WTC11 (cell line): ENCODE results near the gene ZNF512B. TPM values are rescaled to one million over a fixed set of nuclear protein-coding genes. Genes with fewer than 3 reads are reported as not detected.
A peak's percentile ranks its signal among the peaks of the same experiment; 100 is the strongest.

Experiments
- ATAC-seq: fragments of 200-7000 bp; cut with Tn5 transposase; 2 replicates; pipeline ENCODE4 v1.10.0; 2021; ENCODE audit warnings: mild to moderate bottlenecking, moderate library complexity
- CTCF ChIA-PET: fragments of 300-600 bp; sonication (Branson Sonifier 250); formaldehyde crosslinking; loops from one replicate; lab custom pipeline; 2021; ENCODE audit warnings: antibody characterized with exemption; lab: Charles Lee
- POLR2A ChIA-PET: fragments of 350-600 bp; sonication (Branson Sonifier 250); formaldehyde crosslinking; loops from one replicate; lab custom pipeline; 2021; ENCODE audit warnings: antibody characterized with exemption; lab: Charles Lee
- DNase-seq: peaks from one replicate; pipeline ENCODE4 v3.0.0; 2021; ENCODE audit warnings: low spot score
- H3K27ac Mint-ChIP-seq: 2 replicates; pipeline ENCODE4 v1.8.0; 2021; ENCODE audit warnings: mixed read lengths
- H3K27me3 Mint-ChIP-seq: 2 replicates; pipeline ENCODE4 v1.8.0; 2021; ENCODE audit warnings: low read depth, mild to moderate bottlenecking, moderate library complexity, mixed read lengths
- H3K36me3 Mint-ChIP-seq: 2 replicates; pipeline ENCODE4 v1.8.0; 2021; ENCODE audit warnings: mixed read lengths
- H3K4me1 Mint-ChIP-seq: 2 replicates; pipeline ENCODE4 v1.8.0; 2022; ENCODE audit warnings: mixed read lengths
- H3K4me3 Mint-ChIP-seq: 2 replicates; pipeline ENCODE4 v1.8.0; 2021; ENCODE audit warnings: mild to moderate bottlenecking, moderate library complexity, mixed read lengths
- H3K9me3 Mint-ChIP-seq: 2 replicates; pipeline ENCODE4 v1.8.0; 2021; ENCODE audit warnings: mixed read lengths
- ERG ChIP-seq: fragments of 250-450 bp; sonication (Bioruptor Pico); IDR thresholded peaks from 2 replicates; pipeline ENCODE4 v1.8.0; 2021; ENCODE audit warnings: mild to moderate bottlenecking
- FOXP1 ChIP-seq: sonication (generic); formaldehyde crosslinking; IDR thresholded peaks from 2 replicates; pipeline ENCODE4 v1.8.0; 2022; ENCODE audit warnings: missing genetic modification reagents, mild to moderate bottlenecking, moderate library complexity, borderline replicate concordance
- JAZF1 ChIP-seq: fragments of 250-450 bp; sonication (Bioruptor Pico); IDR thresholded peaks from 2 replicates; pipeline ENCODE4 v1.9.0; 2021; ENCODE audit warnings: moderate library complexity, mild to moderate bottlenecking, inconsistent platforms
- NFYB ChIP-seq: sonication (generic); formaldehyde crosslinking; conservative IDR thresholded peaks from 2 replicates; pipeline ENCODE4 v1.8.0; 2022; ENCODE audit warnings: low read depth, missing genetic modification reagents
- PRDM15 ChIP-seq: sonication (generic); formaldehyde crosslinking; IDR thresholded peaks from 2 replicates; pipeline ENCODE4 v1.8.0; 2022; ENCODE audit warnings: missing genetic modification reagents
- SP1 ChIP-seq: sonication (generic); formaldehyde crosslinking; conservative IDR thresholded peaks from 2 replicates; pipeline ENCODE4 v1.8.1; 2022; ENCODE audit warnings: missing genetic modification reagents
- ZBTB21 ChIP-seq: sonication (generic); formaldehyde crosslinking; IDR thresholded peaks from 2 replicates; pipeline ENCODE4 v1.8.1; 2023; ENCODE audit warnings: mild to moderate bottlenecking, missing genetic modification reagents, borderline replicate concordance
- ZNF121 ChIP-seq: sonication (generic); formaldehyde crosslinking; IDR thresholded peaks from 2 replicates; pipeline ENCODE4 v1.8.0; 2023; ENCODE audit warnings: missing genetic modification reagents
- ZNF263 ChIP-seq: sonication (generic); formaldehyde crosslinking; IDR thresholded peaks from 2 replicates; pipeline ENCODE4 v1.8.1; 2022; ENCODE audit warnings: low read depth, mild to moderate bottlenecking, moderate library complexity, missing genetic modification reagents
- ZNF425 ChIP-seq: fragments of 250-450 bp; sonication (Bioruptor Pico); conservative IDR thresholded peaks from 2 replicates; pipeline ENCODE4 v1.9.0; 2021; ENCODE audit warnings: mild to moderate bottlenecking
- total RNA-seq: library from RNA; stranded (reverse); gene quantifications from 3 replicates; pipeline ENCODE4 v1.2.3, GENCODE V29; 2021
- TF ChIP-seq, protein P1 (sequence below): sonication (generic); formaldehyde crosslinking; IDR thresholded peaks from 2 replicates; pipeline ENCODE4 v1.8.1; 2022; ENCODE audit warnings: low read depth, mild to moderate bottlenecking, moderate library complexity, missing genetic modification reagents, borderline replicate concordance
- TF ChIP-seq, protein P2 (sequence below): sonication (generic); formaldehyde crosslinking; IDR thresholded peaks from 2 replicates; pipeline ENCODE4 v1.8.1; 2023; ENCODE audit warnings: mild to moderate bottlenecking, missing genetic modification reagents, moderate library complexity

The ZNF512B gene
- total RNA-seq, 1 experiment from 2014 or later = 23.3 TPM

GRCh38 chr20:63942250-63942951, 27.3 kb downstream of the ZNF512B start (continued):
- no peak for TF ChIP-seq PRDM15 (CRISPR knock-in tag)
- peak; percentile 63 for TF ChIP-seq SP1
- TF ChIP-seq, all 79 proteins: peak for 1

DNA sequence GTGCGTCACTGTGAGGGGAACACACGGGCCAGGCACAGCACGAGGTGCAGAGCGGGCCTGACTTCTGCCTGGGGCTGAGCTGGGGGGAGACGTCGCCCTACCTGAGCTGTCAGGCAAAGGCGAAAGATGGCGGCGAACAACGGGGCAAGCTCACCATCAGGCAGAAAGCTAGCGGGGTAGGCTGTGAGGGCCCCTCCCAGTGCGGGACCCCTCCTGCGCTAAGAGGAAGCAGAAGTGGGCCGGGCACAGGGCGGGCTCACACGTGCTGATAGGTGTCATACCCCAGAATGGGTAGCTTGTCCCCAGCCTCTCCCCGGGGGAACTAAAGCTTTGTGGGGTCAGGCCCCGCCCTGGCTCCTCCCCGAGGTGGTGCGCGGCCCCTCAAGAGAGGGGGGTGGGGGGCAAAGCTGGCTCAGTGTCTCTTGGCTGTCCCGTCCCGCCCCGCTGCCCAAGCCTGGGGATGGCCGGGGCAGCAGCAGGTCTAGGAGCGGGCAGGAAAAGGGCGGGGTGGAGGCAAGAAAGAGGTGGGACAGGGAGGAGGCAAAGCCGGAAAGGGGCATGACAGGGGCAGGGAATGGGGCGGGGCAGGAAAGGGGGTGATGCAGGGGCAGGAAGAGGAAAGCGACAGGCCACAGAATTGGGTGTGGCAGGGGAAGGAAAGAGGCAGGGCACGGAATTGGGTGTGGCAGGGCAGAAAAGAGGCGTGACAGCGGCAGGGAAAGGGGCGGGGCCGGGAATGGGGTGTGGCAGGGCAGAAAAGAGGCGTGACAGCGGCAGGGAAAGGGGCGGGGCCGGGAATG, 28.2 kb downstream of the ZNF512B start:
- Mint-ChIP-seq H3K27me3 (no peaks in the 10 kb centered on the region), H3K36me3 (peaks cover 8% of the 10 kb centered on the region), H3K9me3 (no peaks in the 10 kb centered on the region), H3K4me1 (peaks cover 6% of the 10 kb centered on the region), H3K27ac (no peak overlapping the region), H3K4me3 (peak overlapping the region; percentile 59)
- ChIA-PET POLR2A (interaction anchor here (0.6 to 1.3 kb wide), 5 partner anchors 10 to 299 kb away, joined by 3 to 6 read pairs (median 4); partner anchors contain the start of gene UCKL1), CTCF (interaction anchor here (0.6 to 3.6 kb wide), 8 partner anchors 8 to 166 kb away, joined by 3 to 19 read pairs (median 4); partner anchors contain the start of genes PRPF6, SAMD10 and UCKL1)
- ATAC-seq (peak; percentile 59), DNase-seq (peak; percentile 81)
- TF ChIP-seq ERG (no peak), FOXP1 (CRISPR knock-in tag) (0 out of 2 replicates have a peak, but pooled peaks have one; percentile 24), SP1 (0 out of 2 replicates have a peak, but pooled peaks have one; percentile 12)
- TF ChIP-seq, protein P1, sequence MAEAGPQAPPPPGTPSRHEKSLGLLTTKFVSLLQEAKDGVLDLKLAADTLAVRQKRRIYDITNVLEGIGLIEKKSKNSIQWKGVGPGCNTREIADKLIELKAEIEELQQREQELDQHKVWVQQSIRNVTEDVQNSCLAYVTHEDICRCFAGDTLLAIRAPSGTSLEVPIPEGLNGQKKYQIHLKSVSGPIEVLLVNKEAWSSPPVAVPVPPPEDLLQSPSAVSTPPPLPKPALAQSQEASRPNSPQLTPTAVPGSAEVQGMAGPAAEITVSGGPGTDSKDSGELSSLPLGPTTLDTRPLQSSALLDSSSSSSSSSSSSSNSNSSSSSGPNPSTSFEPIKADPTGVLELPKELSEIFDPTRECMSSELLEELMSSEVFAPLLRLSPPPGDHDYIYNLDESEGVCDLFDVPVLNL (CRISPR knock-in tag) = peak; percentile 25; the same call in 1 of the 2 replicates

- Mint-ChIP-seq H3K36me3 (peaks cover 7% of the 10 kb centered on the region), H3K9me3 (no peaks in the 10 kb centered on the region), H3K27ac (no peak overlapping the region), H3K27me3 (no peaks in the 10 kb centered on the region), H3K4me3 (peak overlapping the region; percentile 59), H3K4me1 (peaks cover 6% of the 10 kb centered on the region)
- ATAC-seq (no peak), DNase-seq (no peak)
- ChIA-PET POLR2A (interaction anchor here (1.0 to 1.3 kb wide), 3 partner anchors 16 to 299 kb away, joined by 4 to 6 read pairs (median 4); partner anchors contain the start of gene UCKL1), CTCF (interaction anchor here (1.2 to 3.6 kb wide), 4 partner anchors 33 to 165 kb away, joined by 3 to 19 read pairs (median 6); partner anchors contain the start of genes PRPF6 and SAMD10)
- TF ChIP-seq ZNF263 (CRISPR knock-in tag) (no peak), ZBTB21 (CRISPR knock-in tag) (no peak), ZNF425 (CRISPR knock-in tag) (no peak), ZNF121 (CRISPR knock-in tag) (no peak), NFYB (CRISPR knock-in tag) (no peak), JAZF1 (no peak)
- TF ChIP-seq, protein P2, sequence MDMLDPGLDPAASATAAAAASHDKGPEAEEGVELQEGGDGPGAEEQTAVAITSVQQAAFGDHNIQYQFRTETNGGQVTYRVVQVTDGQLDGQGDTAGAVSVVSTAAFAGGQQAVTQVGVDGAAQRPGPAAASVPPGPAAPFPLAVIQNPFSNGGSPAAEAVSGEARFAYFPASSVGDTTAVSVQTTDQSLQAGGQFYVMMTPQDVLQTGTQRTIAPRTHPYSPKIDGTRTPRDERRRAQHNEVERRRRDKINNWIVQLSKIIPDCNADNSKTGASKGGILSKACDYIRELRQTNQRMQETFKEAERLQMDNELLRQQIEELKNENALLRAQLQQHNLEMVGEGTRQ (CRISPR knock-in tag) = no peak
- TF ChIP-seq, all 79 proteins: peak for 0
Observed at GRCh38 chr20:63940472-63941266, 29.1 kb downstream of the ZNF512B start.
